HT-29 (cell line): ENCODE data around the gene CCDC24. TPM values are rescaled to one million over a fixed set of nuclear protein-coding genes. Genes with fewer than 3 reads are reported as not detected.

Experiments used
- DNase-seq: peaks from one replicate; pipeline ENCODE4 v3.0.0-alpha.2; 2015; ENCODE audit warnings: low spot score
- total RNA-seq: library from RNA; depleted of rRNA; stranded (reverse); fragments of >200 nt; shearing (Covaris generic); gene quantifications from 2 replicates; pipeline ENCODE4 v1.2.3, GENCODE V29; 2014

Gene CCDC24
- total RNA-seq, 1 experiment from 2014 or later: 9.2 TPM

DNA sequence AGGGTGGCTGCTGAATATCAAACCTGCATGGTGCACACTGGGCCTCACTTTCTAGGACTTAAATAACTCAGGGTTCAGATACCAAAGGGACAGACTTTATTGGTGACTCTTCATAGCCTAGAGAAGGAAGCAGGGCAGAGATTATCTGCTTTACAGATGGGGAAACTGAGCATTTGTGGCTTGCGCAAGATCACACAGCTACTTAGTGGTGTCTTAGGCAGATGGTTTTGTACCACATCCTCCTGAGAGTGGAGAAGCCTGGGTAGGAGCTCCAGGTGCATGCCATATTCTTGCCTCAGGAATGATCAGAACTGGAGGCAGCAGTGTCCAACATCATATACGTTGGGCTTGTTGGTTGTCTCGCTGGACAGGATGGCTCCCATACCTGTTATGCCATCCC lies 28.4 kb upstream of the CCDC24 start:
- DNase-seq: no peak

DNA sequence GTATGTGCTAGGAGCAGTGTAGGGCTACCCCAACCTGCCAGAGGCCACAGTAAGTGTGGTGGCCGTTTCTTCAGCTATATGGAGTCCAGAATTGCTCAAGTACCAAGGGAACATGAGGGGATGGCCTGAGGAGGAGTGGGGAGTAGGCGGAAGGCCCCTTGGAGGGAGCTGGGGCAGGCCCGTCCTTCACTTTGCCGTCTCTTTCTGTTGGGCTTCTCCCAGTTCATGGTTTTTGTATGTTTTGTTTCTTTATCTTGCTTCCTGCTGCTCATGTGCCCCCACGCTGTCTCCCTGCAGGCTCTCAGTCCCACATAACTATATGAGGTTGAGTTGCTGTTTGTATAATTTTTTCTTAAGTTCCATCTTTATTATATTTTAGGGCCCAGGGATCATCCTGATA lies 27.5 kb upstream of the CCDC24 start:
- no peak for DNase-seq

DNA sequence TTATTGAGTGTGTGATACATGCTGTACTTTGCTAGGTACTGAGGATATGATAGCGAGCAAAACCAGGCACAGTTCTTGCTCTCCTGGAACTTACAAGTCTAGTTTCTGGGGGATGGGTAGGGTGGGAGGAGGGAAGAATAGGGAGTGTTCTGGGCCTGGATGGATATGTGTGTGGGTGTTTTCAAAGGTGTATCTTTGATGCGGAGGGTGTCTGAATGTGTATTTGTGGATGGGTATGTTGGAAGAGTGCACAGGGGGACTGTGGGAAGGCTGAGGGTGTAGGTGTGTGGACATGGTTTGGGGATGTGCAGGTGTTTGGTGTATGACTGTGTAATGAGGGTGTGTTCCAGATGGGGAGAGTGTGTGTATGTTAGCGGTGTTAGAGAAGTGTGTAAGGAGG lies 26.1 kb upstream of the CCDC24 start:
- DNase-seq: no peak

DNA sequence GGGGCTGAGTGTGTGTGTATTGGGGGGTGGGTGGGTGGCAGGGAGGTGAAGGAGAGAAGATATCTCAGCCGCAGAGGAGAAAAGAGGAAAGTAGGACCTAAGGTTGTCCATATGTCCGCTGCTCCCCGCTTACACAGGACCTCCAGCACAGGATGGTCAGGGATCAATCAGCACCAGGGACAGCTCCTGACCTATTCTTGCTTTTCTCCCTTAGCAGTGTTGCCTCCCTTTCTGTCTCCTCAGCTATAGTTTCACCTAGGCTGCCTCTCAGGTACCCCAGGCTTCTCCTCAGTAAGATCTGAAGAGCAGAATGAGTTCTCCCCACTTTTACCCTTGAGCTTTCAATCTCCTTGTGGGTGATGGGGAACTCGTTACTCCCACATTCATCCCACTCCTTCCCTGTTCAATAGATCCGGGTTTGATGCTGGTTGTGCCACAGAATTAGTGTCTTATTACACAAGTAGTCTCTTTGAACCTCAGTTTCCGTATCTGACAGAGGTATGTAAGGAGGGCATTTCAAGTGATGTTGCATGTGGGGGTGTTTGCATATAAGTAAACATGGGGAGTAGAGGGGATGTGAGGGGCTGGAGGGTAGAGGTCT lies 23.0 kb upstream of the CCDC24 start:
- peak; percentile 55 for DNase-seq

DNA sequence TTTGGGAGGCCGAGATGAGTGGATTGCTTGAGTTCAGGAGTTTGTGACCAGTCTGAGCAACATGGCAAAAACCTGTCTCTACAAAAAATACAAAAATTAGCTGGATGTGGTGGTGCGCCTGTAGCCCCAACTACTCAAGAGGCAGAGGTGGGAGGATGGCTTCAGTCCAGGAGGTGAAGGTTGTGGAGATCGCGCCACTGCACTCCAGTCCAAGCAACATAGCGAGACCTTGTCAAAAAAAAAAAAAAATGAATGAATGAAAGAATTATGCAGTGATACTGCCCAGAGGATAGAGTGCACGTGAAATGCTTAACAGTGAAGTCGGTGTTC lies 22.0 kb upstream of the CCDC24 start:
- no peak for DNase-seq

DNA sequence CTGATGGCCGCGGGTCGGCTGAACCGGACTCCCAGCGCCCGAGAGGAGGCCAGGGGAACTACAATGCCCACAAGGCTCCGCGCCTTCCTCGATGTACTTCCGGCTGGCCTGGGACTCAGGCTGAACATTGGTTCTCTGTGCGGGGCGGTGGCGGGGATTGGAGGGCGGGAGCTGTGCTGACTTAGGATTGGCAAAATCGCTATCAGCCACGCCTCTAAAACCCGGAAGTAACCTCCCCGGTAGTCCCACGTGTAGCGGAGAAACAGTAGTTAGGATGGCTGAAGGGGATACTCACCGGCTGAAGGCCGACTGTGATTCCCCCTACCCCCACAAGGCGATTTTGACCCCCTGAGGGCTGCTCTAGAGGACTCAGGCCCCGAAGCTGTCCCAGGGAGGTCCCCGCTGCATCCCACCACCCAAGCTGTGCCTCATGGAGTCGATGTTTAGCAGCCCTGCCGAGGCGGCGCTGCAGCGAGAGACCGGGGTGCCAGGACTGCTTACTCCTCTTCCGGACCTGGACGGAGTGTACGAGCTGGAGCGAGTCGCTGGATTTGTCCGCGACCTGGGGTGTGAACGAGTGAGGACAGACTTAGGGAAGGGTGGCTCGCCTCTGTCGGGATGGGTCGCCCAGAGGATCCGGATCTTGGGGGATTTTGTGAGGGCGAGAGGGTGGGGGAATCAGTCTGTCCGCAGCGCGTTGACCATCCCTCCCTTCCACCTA lies 21.5 kb upstream of the CCDC24 start, which contains the start of gene DPH2:
Gene DPH2 (plus strand): TSS at position 265 of the 721 bp plus-strand sequence. CDS start 166 bp downstream, at position 431.
- DNase-seq: peak; percentile 97

DNA sequence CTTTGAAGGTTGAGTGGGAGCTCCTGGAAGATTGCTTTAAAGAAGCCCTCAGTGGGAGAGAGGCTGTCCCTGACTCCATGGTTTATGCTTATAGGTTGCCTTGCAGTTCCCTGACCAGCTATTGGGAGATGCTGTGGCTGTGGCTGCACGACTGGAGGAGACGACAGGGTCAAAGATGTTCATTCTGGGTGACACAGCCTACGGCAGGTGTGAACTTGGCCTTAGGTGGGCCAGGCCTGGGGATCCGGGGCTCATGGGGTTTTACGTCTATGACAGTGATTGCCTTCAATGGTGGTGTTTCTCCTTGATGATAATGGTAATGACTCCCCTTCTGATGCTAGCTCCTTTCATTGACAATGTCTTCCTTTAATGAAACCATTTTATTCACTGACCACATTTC lies 20.9 kb upstream of the CCDC24 start:
- peak; percentile 5 for DNase-seq

DNA sequence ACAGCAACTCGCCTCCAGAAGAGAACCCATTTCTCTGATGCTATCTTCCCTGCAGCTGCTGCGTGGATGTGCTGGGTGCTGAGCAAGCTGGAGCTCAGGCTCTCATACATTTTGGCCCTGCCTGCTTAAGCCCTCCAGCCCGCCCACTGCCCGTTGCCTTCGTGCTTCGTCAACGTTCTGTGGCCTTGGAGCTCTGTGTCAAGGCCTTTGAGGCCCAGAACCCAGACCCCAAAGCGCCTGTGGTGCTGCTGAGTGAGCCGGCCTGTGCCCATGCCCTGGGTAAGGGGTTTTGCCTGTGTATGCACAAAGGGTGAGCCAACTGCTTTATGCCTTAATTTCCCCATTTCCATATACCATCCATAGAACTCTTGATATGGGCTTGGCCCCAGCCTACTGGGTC lies 20.5 kb upstream of the CCDC24 start:
- DNase-seq: no peak

DNA sequence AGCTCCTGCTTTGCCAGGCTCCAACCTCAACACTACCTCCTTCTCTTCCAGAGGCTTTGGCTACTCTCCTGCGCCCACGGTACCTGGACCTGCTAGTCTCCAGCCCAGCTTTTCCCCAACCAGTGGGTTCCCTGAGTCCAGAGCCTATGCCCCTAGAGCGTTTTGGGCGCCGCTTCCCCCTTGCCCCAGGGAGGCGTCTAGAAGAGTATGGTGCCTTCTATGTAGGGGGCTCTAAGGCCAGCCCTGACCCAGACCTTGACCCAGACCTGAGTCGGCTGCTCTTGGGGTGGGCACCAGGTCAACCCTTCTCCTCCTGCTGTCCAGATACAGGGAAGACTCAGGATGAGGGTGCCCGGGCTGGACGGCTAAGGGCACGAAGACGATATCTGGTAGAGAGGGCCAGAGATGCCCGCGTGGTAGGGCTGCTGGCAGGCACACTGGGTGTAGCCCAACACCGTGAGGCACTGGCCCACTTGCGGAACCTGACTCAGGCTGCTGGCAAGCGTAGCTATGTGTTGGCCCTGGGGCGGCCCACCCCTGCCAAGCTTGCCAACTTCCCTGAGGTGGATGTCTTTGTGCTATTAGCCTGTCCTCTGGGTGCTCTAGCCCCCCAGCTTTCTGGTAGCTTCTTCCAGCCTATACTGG lies 19.9 kb upstream of the CCDC24 start:
- no peak for DNase-seq

DNA sequence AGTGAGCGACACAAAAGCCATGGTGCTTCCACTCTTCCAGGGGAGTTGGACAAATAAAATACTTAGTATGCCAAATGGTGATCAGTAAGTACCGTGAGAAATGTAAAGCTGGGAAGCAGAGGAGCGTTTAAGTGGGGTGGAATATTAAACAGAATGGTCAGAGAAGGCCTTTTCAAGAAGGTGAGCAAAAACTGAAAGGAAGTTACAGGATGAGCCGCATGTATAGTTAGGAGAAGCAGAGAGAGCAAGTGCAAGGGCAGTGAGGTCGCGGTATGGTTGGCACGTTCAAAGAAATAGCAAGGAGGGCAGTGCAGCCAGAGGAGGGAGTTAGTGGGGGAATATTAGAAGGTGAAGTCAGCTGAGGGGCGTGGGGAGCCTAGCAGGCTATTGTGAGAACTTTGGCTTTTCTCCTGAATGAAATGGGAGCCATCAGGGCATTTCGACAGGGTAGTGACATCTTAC lies 17.4 kb upstream of the CCDC24 start:
- peak; percentile 4 for DNase-seq

DNA sequence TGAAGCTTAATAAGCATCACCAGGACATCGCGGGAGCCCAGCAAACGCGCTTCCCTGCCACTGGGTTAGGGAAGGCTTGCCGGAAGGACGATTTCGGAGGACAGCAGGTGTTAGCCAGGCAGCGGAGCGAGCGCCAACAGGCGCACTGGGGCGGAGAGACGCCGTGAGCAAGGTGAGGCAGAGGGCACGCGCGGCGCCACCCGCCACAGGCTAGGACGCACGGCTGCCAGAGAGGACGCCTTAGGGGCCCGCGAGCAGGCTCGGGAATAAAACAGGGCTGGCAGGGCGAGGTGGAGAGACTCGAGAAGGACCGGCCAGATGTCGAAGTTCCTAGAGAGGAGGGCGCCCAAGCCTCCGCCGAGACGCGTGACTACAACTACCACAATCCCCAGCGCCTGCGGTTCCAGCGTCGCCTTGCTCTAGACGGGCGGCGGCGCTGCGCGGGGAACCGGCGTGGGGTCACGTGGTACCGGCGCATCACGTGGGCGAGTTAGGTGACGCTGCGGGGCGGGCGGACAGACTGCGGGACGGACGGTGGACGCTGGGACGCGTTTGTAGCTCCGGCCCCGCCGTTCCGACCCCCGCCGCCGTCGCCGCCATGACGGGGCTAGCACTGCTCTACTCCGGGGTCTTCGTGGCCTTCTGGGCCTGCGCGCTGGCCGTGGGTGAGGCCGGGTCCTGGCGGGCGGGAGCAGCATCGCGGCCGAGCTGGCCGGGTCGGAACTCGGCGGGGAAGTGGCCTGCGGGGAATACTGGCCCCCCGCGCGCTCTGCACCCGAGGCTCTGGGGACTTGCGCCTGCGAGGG lies 16.8 kb upstream of the CCDC24 start, which contains the start of gene ATP6V0B:
Gene ATP6V0B (plus strand): TSS at position 518 of the 806 bp plus-strand sequence. CDS start 81 bp downstream, at position 599.
- peak; percentile 97 for DNase-seq

DNA sequence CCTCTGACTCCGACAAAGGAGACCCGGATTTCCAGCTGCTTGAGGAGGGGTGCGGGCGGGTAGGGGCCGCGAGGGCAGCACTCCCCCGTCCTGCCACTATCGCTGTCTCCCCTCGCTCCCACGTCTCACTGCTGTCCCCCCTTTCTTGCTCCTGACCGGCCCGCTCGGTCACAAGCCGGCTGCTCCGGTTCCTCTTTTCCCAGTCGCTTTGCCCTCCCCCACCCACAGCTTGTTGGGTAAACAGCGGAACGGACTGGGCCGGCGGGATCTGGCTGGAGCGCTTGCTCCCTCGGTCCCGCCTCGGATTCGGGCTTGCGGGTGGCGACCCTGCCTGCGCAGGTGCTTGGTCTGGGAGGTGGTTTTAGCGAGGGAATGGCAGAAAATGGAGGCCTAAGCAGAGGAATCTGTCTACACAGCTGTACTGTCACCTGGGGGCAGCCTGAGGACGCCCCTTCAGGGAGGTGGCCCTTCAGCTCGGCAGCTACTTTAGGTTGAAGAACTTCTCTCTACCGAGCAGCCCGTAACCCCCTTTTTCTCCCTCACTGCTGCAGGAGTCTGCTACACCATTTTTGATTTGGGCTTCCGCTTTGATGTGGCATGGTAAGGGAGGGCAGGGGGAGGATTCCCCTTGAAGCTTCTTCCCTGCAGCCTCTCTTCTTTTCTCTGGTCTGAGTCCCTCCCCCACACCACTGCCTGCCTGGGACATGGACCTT lies 16.0 kb upstream of the CCDC24 start:
- DNase-seq: peak; percentile 50

DNA sequence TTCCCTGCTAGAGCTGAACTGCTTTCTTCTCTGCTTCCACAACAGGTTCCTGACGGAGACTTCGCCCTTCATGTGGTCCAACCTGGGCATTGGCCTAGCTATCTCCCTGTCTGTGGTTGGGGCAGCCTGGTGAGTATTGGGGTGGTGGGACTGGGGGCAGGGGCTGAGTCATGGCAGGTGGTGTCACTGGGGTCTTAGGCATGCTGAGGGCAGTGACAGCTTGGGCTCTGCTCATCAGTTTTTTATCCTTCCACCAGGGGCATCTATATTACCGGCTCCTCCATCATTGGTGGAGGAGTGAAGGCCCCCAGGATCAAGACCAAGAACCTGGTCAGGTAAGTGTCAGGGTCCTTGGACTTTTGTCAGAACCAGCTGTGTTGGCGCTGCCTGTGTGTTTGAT lies 15.4 kb upstream of the CCDC24 start:
- DNase-seq: no peak

DNA sequence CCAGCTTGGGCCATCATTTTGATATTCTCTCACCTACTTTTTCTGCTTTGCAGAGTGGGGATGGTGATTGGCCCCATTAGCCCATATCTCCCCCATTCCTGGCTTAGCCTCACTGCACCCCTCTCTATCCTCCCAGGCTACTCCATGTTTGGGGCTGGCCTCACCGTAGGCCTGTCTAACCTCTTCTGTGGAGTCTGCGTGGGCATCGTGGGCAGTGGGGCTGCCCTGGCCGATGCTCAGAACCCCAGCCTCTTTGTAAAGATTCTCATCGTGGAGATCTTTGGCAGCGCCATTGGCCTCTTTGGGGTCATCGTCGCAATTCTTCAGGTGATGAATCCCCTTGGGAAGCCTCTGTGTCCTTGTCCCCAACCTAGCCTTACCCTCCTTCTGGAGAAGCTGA lies 14.5 kb upstream of the CCDC24 start:
- no peak for DNase-seq

DNA sequence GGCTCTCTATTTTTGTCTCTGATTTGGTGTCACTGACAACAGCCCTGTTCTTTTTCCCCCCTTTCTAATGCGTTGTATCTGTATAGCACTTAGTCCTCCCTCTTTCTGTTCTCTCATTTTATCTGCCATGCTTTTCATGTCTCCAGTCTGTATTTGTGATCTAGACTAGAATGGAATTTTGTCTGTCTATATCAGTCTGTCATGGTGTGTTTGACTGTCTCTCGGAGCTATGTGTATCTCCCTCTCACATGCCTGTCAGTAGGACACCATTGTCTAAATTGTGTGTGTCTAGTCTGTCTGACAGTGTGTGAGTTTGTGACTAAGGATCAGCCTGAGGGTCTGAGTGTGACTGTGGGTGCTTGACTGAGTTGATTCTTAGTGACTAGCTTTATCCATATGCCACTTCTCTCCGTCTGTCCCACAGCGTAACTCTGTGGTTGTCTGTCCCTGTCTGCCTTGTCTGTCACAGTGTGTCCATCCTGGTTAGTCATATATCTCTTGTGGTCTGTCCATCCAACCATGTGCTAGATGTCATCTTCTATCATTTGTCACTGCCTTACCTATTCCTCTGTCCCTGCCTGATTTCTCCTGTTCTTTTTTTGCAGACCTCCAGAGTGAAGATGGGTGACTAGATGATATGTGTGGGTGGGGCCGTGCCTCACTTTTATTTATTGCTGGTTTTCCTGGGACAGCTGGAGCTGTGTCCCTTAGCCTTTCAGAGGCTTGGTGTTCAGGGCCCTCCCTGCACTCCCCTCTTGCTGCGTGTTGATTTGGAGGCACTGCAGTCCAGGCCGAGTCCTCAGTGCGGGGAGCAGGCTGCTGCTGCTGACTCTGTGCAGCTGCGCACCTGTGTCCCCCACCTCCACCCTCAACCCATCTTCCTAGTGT lies 13.8 kb upstream of the CCDC24 start:
- no peak for DNase-seq

DNA sequence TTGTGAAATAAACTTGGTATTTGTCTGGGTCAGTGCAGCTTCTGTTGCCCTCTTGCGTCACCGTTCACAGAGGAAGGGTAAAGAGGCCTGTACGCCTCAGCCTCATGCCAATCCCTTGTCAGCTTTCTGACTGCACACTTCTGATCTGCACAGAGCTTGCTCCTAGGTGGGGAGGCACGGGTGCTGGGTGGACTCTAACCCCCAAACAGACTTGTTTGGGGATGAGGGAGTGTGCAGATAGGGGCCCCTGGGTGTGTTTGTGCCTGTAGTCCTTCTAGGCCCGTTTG lies 13.2 kb upstream of the CCDC24 start:
- no peak for DNase-seq

DNA sequence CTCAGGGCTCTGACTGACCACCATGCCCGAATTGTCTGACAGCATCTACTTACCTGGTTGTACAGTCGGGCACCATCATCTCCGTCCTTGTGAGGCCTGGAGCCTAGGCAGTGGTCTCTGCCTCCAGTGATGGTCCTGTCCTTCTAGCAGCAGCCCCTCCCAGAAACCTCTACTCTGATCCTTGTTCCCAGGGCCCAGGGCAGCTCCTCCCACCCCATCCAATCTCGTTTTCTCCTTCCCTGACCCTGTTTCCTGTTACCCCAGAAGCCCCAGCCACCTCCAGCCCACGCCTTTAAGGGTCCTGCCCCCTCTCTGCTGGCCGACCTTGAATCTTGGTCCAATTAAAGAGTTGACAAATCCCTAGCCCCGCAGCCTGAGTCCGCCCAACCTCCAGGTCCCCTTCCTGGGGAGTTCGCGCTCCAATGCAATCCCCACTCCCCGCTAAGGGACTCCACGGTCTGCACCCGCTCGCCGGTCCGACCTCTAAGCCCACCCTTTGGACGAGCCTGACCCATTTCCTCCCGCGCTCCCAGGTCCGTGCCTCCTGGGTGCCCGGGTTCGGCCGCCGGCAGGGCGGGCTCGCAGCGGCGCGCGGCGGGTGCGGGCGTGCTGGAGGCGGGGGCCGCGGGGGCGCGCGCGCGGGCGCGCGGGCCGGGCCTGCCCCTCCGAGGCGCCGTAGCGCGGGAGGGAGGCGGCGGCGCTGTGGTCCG lies 12.7 kb upstream of the CCDC24 start, which contains the start of gene B4GALT2:
Gene B4GALT2 (plus strand): TSS at position 660 of the 710 bp plus-strand sequence. CDS start 1,951 bp downstream, outside the sequence.
- peak; percentile 25 for DNase-seq

DNA sequence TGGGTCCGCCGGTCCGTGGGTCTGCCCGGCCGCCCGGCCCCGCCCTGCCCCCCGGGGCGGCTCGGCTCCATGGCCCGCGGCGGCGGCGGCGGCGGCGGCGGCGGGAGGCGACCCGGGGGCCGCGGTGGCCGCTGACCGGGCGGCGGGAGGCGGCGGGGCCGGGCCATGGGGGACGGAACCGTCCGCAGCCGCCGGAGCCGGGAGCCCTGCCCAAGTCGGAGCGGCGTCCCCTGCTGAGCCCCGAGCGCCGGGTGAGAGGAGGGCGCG lies 12.2 kb upstream of the CCDC24 start:
- no peak for DNase-seq

DNA sequence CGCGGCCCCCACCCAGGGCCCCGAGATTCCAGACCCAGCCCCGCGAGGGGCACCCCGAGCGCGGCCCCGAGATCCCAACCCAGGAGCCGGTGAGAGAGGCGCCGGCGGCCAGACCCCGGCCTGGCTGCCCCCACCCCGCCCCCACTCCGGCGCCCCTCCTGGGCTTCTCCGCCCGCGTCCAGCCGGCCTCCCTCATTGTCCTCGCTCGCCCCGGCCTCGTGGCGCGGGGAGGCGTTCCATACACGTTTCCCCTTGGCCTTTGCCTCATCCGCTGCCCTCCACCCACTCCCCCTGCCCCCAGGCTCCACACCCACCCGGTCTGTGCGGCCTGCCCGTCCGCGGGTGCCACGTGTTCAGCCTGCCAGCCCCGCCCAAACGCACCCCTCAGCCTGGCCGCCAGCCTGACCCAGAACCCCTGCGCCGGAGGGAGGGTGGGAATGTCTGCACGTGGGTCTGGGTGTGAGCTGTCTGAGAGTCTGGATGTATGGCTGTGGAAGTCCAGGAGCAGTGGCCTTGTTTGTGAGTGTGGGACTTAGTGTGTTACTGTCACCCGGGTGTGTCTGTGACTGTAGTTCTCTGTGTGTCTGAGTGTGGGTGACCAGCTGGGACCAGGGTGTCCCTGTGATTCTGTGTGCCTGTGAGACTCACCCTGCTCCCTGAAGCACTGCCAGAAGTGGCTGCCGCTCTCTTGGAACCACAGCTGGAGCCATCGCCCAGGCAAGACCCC lies 11.7 kb upstream of the CCDC24 start:
- peak; percentile 51 for DNase-seq
